ENCODE measurements around the gene ATF4. TPM values are rescaled to one million over a fixed set of nuclear protein-coding genes. Genes with fewer than 3 reads are reported as not detected.

ATF4 gene
- total RNA-seq, 1 donor, result 590 TPM

- Histone ChIP-seq H2AFZ (ENCODE audit: low read length) (no peak overlapping the region), H3K27ac (ENCODE audit: low read depth, low read length) (no peak overlapping the region), H4K20me1 (ENCODE audit: insufficient read depth, low read length) (no peaks in the 10 kb centered on the region), H3K4me3 (ENCODE audit: insufficient read depth, low read length) (no peak overlapping the region), H3K4me1 (ENCODE audit: insufficient read depth, low read length) (no peaks in the 10 kb centered on the region), H3K9me3 (ENCODE audit: low read depth, low read length) (no peaks in the 10 kb centered on the region), H3K27me3 (ENCODE audit: insufficient read depth, low read length) (no peaks in the 10 kb centered on the region), H3K4me2 (ENCODE audit: insufficient read depth, low read length) (no peak overlapping the region), H3K36me3 (ENCODE audit: insufficient read depth, low read length) (no peaks in the 10 kb centered on the region), H3K79me2 (ENCODE audit: insufficient read depth, low read length) (no peaks in the 10 kb centered on the region)
- no peak for TF ChIP-seq CTCF (IDR thresholded peaks at IDR 0.05; ENCODE audit: extremely low read depth, low read depth, low read length)
- peak; percentile 59 for DNase-seq (ENCODE audit: insufficient read length, low spot score, missing footprints)
Observed at GRCh38 chr22:39480557-39480956, 39.8 kb upstream of the ATF4 start.

- H2AFZ ChIP-seq (ENCODE audit: low read length), result no peak overlapping the region
Observed at GRCh38 chr22:39481054-39481453, 39.3 kb upstream of the ATF4 start.

GRCh38 chr22:39481595-39481994 lies 38.8 kb upstream of the ATF4 start:
- Histone ChIP-seq H3K4me1 (ENCODE audit: insufficient read depth, low read length) (no peaks in the 10 kb centered on the region), H3K9me3 (ENCODE audit: low read depth, low read length) (no peaks in the 10 kb centered on the region)

More at GRCh38 chr22:39481054-39481453, 39.3 kb upstream of the ATF4 start:
- TF ChIP-seq CTCF (IDR thresholded peaks at IDR 0.05; ENCODE audit: extremely low read depth, low read depth, low read length), result no peak
- DNase-seq (ENCODE audit: insufficient read length, low spot score, missing footprints), result peak; percentile 31
- Histone ChIP-seq H3K79me2 (ENCODE audit: insufficient read depth, low read length) (no peaks in the 10 kb centered on the region), H3K4me1 (ENCODE audit: insufficient read depth, low read length) (no peaks in the 10 kb centered on the region), H3K4me3 (ENCODE audit: insufficient read depth, low read length) (no peak overlapping the region), H4K20me1 (ENCODE audit: insufficient read depth, low read length) (no peaks in the 10 kb centered on the region), H3K36me3 (ENCODE audit: insufficient read depth, low read length) (no peaks in the 10 kb centered on the region), H3K4me2 (ENCODE audit: insufficient read depth, low read length) (no peak overlapping the region), H3K27me3 (ENCODE audit: insufficient read depth, low read length) (no peaks in the 10 kb centered on the region), H3K27ac (ENCODE audit: low read depth, low read length) (no peak overlapping the region), H3K9me3 (ENCODE audit: low read depth, low read length) (no peaks in the 10 kb centered on the region)

GRCh38 chr22:39482768-39483167 lies 37.6 kb upstream of the ATF4 start:
- Histone ChIP-seq H3K79me2 (ENCODE audit: insufficient read depth, low read length) (no peaks in the 10 kb centered on the region), H3K36me3 (ENCODE audit: insufficient read depth, low read length) (no peaks in the 10 kb centered on the region), H4K20me1 (ENCODE audit: insufficient read depth, low read length) (no peaks in the 10 kb centered on the region), H3K4me1 (ENCODE audit: insufficient read depth, low read length) (no peaks in the 10 kb centered on the region), H3K9me3 (ENCODE audit: low read depth, low read length) (no peaks in the 10 kb centered on the region), H3K27ac (ENCODE audit: low read depth, low read length) (no peak overlapping the region), H3K4me2 (ENCODE audit: insufficient read depth, low read length) (no peak overlapping the region), H3K4me3 (ENCODE audit: insufficient read depth, low read length) (no peak overlapping the region), H2AFZ (ENCODE audit: low read length) (no peak overlapping the region), H3K27me3 (ENCODE audit: insufficient read depth, low read length) (no peaks in the 10 kb centered on the region)
- DNase-seq (ENCODE audit: insufficient read length, low spot score, missing footprints), result peak; percentile 86
- no peak for TF ChIP-seq CTCF (IDR thresholded peaks at IDR 0.05; ENCODE audit: extremely low read depth, low read depth, low read length)

More at GRCh38 chr22:39481595-39481994, 38.8 kb upstream of the ATF4 start:
- H3K79me2 ChIP-seq (ENCODE audit: insufficient read depth, low read length), result no peaks in the 10 kb centered on the region
- H3K27ac ChIP-seq (ENCODE audit: low read depth, low read length), result no peak overlapping the region
- H3K36me3 ChIP-seq (ENCODE audit: insufficient read depth, low read length), result no peaks in the 10 kb centered on the region
- no peak overlapping the region for H3K4me3 ChIP-seq (ENCODE audit: insufficient read depth, low read length)
- no peaks in the 10 kb centered on the region for H4K20me1 ChIP-seq (ENCODE audit: insufficient read depth, low read length)
- no peak for TF ChIP-seq CTCF (IDR thresholded peaks at IDR 0.05; ENCODE audit: extremely low read depth, low read depth, low read length)
- DNase-seq (ENCODE audit: insufficient read length, low spot score, missing footprints), result peak; percentile 23
- H3K27me3 ChIP-seq (ENCODE audit: insufficient read depth, low read length), result no peaks in the 10 kb centered on the region
- H3K4me2 ChIP-seq (ENCODE audit: insufficient read depth, low read length), result no peak overlapping the region
- H2AFZ ChIP-seq (ENCODE audit: low read length), result no peak overlapping the region

Measured in osteoblast (primary cell).